ENCODE measurements around the gene PLEKHO2. TPM values are rescaled to one million over a fixed set of nuclear protein-coding genes. Genes with fewer than 3 reads are reported as not detected.

PLEKHO2 gene
- total and polyA plus RNA-seq, 10 of the 15 experiments (the other 5 are each of a cell fraction or from before 2014, with no cell fraction given) = 1.4 to 25.6 (median 20.5) TPM

DNA sequence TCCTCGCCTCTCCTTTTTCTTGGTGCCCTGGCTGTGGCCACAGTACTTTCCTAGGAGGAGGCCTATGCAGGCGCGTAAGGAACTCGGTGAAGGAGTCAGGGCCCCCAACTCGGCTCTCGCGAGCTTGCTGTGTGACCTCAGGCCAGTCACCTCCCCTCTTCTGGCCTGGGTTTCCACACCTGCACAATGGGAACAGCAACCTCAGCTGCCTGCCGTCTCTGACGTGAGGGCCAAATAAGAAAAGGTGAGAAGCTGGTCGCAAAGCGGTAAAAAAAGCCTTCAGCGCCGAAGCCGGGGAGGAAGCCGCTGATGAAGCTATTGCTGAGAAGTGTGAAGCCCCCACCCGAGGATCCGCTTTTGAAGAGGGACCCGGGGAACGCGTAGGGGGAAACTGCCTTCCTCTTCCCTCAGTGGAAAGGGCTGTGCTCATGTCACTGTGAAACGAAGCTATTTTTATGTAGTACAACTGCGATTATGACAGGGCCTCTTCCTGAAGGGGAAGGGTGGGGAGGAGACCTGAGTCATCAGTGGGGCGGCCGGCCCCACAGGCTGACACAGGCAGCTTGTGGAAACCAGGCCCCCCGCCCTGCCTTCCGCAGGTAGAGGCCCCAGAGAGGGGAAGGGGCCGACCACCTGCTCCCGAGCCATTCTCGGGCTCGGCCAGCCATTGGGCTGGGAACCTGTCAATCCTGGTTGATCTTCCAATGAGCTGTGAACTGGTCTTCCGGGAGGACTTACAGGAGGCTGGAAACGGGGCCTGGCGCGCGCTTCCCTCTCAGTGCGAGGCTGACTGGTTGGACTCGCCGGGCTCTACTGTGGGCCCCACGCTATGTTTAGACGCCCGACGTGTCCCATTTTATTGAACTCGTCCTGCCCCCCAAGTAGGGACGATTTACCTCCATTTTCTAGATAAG, 52.0 kb downstream of the PLEKHO2 start (continued):
- TF ChIP-seq SMARCA5 (IDR thresholded peaks at IDR 0.05) (peak; percentile 99), ZNF687 (IDR thresholded peaks at IDR 0.05) (peak; percentile 80), STAT1 (conservative IDR thresholded peaks at IDR 0.05) (no peak), SMC3 (IDR thresholded peaks at IDR 0.05; ENCODE audit: borderline replicate concordance, low read length) (0 out of 2 replicates have a peak, but pooled peaks have one; percentile 2), CREM (IDR thresholded peaks at IDR 0.05; ENCODE audit: low read depth) (peak; percentile 85), BACH1 (IDR thresholded peaks at IDR 0.05; ENCODE audit: borderline replicate concordance) (peak; percentile 89), PBX3 (IDR thresholded peaks at IDR 0.05; ENCODE audit: insufficient replicate concordance, low read depth, low read length) (peak; percentile 98), TCF7 (IDR thresholded peaks at IDR 0.05; ENCODE audit: borderline replicate concordance) (peak; percentile 46; the same call in 1 of the 2 replicates), TAF1 (IDR thresholded peaks at IDR 0.05; ENCODE audit: borderline replicate concordance, low read depth, low read length) (peak; percentile 73), PAX5 (IDR thresholded peaks at IDR 0.05; ENCODE audit: borderline replicate concordance, low read depth, low read length) (peak; percentile 64; the same call in 1 of the 2 replicates), RBBP5 (conservative IDR thresholded peaks at IDR 0.05) (peak; percentile 83; the same call in 1 of the 2 replicates), ZBTB4 (CRISPR knock-in tag; IDR thresholded peaks at IDR 0.05) (no peak), EED (IDR thresholded peaks at IDR 0.05; ENCODE audit: low read depth) (peak; percentile 94), CHD1 (IDR thresholded peaks at IDR 0.05; ENCODE audit: low read depth, low read length) (0 out of 2 replicates have a peak, but pooled peaks have one; percentile 34)
- TF ChIP-seq, protein P1, sequence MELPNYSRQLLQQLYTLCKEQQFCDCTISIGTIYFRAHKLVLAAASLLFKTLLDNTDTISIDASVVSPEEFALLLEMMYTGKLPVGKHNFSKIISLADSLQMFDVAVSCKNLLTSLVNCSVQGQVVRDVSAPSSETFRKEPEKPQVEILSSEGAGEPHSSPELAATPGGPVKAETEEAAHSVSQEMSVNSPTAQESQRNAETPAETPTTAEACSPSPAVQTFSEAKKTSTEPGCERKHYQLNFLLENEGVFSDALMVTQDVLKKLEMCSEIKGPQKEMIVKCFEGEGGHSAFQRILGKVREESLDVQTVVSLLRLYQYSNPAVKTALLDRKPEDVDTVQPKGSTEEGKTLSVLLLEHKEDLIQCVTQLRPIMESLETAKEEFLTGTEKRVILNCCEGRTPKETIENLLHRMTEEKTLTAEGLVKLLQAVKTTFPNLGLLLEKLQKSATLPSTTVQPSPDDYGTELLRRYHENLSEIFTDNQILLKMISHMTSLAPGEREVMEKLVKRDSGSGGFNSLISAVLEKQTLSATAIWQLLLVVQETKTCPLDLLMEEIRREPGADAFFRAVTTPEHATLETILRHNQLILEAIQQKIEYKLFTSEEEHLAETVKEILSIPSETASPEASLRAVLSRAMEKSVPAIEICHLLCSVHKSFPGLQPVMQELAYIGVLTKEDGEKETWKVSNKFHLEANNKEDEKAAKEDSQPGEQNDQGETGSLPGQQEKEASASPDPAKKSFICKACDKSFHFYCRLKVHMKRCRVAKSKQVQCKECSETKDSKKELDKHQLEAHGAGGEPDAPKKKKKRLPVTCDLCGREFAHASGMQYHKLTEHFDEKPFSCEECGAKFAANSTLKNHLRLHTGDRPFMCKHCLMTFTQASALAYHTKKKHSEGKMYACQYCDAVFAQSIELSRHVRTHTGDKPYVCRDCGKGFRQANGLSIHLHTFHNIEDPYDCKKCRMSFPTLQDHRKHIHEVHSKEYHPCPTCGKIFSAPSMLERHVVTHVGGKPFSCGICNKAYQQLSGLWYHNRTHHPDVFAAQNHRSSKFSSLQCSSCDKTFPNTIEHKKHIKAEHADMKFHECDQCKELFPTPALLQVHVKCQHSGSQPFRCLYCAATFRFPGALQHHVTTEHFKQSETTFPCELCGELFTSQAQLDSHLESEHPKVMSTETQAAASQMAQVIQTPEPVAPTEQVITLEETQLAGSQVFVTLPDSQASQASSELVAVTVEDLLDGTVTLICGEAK (IDR thresholded peaks at IDR 0.05; ENCODE audit: borderline replicate concordance) = peak; percentile 21; the same call in 1 of the 2 replicates
